ENCODE data around the gene PSTK.

PSTK gene

GRCh38 chr10:122993797-122994336 is 13.7 kb downstream of the PSTK start:
- DNase-seq, result no peak

DNA sequence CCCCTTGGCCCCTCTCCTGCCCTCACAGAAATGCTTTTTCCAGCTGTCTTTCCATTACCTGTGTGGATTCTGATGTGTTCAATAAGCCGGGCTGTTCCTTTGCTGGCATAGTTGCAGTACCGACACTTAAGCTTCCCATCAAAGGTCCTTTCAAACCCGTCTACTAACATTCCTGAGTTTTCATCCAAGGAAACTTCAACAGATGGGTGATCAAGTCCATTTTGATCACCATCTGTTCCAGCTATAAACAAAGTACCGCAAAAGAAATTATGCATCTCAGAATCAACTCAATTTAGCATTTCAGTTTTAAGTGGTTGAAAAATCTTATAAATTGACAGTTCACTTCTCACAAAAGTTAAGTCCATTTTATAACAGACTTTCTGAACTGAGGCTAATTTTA is 15.7 kb downstream of the PSTK start:
- no peak for DNase-seq

- no peak for DNase-seq
Measured at GRCh38 chr10:122997864-122998263, 17.7 kb downstream of the PSTK start.

DNA sequence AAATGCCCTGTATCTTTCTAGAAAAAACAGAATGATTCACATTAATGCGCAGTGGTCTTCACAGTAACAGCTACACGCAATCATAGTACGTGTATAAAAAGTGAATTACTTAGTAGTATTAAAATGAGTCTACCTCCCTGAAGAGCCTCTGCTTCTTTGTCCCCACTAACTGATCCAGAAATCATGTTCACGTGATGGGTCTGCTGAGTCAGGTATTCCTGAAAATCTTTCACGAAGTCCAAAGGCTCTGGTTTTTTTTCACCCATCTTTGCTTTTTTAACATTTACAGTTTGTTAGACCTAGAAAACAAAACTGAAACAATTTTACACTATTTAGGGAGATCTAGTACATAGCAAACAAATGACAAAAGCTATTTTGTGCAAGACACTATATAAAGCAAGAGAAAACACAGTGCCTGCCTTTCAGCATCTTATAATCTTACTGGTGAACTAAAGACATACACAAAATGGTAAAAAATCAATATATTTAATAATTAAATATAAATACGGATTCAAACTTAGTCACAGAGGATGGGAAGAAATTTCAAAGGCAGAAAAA is 18.2 kb downstream of the PSTK start:
- DNase-seq, result no peak

DNA sequence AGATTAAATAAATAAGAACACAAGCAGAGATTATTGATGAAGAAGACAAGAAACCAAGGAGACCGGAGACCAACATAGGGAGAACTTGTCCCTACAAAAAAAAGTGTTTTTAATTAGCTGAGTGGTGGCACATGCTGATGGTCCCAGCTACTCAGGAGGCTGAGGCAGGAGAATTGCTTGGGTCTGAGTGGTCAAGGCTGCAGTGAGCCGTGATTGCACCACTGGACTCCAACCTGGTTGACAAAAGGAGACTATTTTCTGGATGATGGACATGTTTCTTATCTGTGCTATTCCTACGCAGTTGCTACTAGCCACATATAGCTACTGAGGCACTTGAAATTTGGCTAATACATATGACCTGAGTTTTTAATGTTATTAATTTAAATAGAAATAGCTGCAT is 18.7 kb downstream of the PSTK start:
- no peak for DNase-seq

DNA sequence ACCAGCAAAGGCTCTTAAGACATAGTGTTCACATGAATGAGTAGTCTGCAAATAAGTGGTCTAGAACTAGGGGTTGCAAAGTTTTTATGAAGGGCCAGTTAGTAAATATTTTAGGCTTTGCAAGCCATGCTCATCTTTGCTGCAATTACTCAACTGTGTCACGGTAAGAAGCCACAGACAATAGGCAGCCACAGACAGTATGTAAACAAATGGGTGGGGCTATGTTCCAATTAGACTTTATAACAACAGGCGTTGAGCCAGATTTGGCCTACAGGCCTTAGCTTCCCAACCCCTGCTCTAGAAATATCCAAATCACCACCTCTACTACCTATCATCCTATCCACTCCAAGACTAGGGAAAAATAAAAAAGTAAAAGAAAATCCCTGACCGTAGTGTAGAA is 19.1 kb downstream of the PSTK start:
- DNase-seq, result no peak

DNA sequence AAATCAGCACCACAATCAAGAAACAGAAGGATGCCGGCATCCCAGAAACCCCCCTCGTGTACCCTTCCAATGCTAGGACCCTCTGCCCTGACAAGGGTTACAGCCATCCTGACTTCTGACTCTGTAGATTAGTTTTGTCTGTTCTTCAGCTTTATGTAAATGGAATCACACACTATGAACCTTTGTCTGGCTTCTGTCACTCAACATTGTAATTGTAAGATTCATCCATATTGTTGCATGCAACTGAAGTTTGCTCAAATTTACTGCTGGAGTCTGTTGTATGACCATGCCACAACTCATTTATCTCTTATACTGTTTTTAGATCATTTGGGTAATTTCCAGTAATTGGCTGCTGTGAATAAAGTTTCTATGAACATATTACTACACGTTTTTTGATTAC is 20.0 kb downstream of the PSTK start:
- no peak for DNase-seq

DNA sequence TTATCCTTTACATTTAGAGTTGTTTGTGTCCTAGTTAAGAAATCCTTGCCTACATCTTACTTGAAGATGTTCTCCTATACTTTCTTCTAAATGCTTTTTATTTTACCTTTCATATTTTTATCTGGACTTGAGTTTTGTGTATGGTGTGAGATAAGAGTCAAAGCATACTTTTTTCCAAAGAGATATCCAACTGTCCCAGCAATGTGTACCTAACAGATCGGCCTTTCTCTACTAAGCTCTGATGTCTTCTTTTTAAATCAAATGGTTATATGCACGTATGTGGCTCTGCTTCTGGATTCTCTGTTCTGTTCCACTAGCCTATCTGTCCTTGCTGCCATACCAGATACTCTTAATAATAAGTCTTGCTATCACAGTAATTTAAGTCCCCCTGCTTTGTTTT is 21.2 kb downstream of the PSTK start:
- no peak for DNase-seq

GRCh38 chr10:123004298-123004697 is 24.1 kb downstream of the PSTK start:
- no peak for DNase-seq

DNA sequence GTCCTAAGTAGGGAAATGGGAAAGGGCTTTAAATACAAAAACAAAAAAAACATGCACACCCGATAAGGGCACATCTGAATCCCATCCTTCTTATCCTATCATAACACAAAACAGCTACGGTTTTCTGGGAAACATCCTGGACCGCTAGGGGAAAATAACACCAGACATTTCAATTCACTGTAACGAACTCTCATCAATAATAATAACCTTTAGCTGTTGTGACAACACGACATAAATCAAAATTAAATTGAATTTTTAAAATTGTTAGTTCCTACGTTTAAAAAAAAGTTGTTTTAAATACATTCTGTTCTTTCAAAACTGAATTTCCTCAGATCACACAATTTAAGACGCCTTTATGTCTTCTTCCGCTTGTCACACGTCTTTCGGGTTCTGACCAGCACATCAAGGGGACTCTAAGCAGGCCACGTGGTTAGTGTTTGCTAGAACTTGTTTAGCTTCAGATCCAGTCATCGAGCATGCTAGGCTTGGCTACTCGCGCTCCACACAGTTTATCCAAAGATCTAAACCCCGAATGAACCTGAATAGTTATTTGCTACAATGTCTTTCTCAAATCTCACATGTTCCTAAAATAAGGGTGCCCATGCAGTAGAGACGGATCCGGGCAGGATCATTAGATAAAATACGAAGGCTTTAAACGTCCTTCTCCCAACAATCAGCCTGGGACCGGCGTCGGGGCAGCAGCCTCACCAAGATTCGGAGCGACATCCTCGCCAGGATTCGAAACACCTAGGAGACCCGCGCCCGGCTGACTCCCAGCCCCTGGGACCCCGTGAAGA is 27.6 kb downstream of the PSTK start:
- DNase-seq, result peak; percentile 19 to 36

GRCh38 chr10:123008355-123009104 is 28.3 kb downstream of the PSTK start, which contains the start of the genes ACADSB and IKZF5:
ACADSB (plus strand) TSS chr10:123009006; CDS start chr10:123009030, 24 bp downstream.
IKZF5 (minus strand) TSS chr10:123008795; CDS start chr10:122998625, 10,170 bp downstream.
- peak; percentile 95 to 97 for DNase-seq

- DNase-seq, result peak in 1 of 2 experiments; percentile 6
Measured at GRCh38 chr10:123009105-123009820, 29.1 kb downstream of the PSTK start.

DNA sequence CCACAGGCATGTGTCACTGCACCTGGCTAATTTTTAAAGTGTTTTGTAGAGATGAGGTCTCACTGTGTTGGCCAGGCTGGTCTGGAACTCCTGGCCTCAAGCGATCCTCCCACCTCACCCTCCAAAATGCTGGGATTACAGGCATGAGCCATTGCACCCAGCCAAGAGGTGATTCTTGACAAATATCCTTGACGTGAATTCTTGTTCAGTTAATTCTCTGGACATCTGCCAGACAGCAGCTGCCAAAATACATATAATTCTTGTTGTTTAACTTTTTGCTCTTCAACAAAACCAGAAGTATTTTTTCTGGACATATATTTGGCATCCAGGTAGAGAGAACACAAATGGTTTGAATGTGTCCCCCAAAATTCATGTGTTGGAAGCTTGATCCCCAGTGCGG is 31.8 kb downstream of the PSTK start:
- DNase-seq, result no peak

- DNase-seq, result no peak
Measured at GRCh38 chr10:123013456-123014419, 33.5 kb downstream of the PSTK start.

GRCh38 chr10:123014772-123015171 is 34.6 kb downstream of the PSTK start:
- DNase-seq, result no peak

DNA sequence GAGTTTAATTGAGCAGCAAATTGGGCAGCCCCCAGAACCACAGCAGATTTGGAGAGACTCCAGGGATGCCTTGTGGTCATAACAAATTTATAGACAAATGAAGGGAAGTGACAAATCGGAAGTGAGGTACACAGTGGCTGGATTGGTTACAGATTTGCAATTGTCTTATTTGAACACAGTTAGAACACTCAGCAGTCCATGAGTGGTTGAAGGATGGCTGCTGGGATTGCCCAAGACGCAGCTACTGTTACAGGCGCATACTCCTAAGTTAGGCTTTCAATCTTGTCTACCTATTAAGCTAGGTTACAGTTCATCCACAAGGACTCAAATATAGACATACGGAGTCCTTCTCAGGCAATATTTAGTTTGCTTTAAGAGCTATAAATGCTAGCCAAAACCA is 36.0 kb downstream of the PSTK start:
- no peak for DNase-seq

- no peak for DNase-seq
Measured at GRCh38 chr10:123017421-123018165, 37.4 kb downstream of the PSTK start.

- no peak for DNase-seq
Measured at GRCh38 chr10:123018531-123018930, 38.3 kb downstream of the PSTK start.

DNA sequence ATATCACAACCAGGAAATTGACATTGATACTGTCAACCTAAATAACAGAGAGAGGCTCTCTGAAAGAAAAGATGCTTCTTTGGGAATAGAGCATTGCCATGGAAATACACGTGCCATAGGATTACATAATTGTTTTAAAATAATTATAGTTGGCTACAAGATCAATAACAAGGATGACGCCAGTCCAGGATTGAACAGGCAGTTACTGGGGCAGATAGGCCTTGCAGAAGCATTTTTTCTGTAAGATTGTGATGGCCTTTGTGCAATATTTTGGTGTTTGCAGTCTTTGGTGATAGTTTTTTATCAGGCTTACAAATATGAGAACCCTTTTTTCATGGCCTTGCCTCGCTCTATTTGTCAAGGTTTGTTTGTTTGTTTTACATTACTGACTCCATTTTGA is 39.1 kb downstream of the PSTK start:
- no peak for DNase-seq

GRCh38 chr10:123019941-123020703 is 39.9 kb downstream of the PSTK start:
- DNase-seq, result no peak
